Stimulated activated naive CD4-positive, alpha-beta T cell treated with Interleukin-2 at 50 U/mL for 16 hours (primary cell): ENCODE results near the gene GABRR3.
A peak's percentile ranks its signal among the peaks of the same experiment; 100 is the strongest.

ENCODE experiments used
- DNase-seq: peaks from one replicate; lab custom pipeline; 2025; lab: John Stamatoyannopoulos, UW

Gene GABRR3

DNA sequence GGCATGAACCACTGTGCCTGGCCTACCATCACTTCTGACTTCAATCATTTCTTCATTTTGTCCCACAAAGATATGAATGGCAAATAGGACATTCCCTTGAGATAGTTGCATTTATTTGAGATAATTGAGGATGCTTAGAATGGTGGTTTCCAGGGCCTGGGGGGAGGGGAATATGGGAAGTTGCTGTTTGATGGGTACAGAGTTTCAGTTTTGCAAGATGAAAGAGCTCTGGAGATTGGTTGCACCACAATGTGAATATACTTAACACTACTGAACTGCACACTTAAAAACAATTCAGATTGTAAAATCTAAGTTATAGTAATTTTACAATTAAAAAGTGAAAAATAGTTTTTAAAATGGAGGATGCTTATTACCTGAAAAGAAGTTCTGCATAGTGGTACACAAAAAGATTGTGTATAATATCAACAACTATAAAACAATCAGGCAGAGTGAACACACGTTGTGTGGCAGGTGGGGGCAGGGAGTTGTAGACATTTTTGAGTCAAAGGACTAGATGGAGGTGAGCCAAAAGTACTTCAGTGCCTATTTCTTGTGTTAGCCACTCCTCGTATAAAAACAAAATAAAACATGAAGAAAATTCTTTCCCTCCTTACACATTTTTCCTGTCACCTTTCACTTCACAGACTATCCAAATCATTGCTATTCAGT lies 44.4 kb downstream of the GABRR3 start:
- DNase-seq, result no peak

DNA sequence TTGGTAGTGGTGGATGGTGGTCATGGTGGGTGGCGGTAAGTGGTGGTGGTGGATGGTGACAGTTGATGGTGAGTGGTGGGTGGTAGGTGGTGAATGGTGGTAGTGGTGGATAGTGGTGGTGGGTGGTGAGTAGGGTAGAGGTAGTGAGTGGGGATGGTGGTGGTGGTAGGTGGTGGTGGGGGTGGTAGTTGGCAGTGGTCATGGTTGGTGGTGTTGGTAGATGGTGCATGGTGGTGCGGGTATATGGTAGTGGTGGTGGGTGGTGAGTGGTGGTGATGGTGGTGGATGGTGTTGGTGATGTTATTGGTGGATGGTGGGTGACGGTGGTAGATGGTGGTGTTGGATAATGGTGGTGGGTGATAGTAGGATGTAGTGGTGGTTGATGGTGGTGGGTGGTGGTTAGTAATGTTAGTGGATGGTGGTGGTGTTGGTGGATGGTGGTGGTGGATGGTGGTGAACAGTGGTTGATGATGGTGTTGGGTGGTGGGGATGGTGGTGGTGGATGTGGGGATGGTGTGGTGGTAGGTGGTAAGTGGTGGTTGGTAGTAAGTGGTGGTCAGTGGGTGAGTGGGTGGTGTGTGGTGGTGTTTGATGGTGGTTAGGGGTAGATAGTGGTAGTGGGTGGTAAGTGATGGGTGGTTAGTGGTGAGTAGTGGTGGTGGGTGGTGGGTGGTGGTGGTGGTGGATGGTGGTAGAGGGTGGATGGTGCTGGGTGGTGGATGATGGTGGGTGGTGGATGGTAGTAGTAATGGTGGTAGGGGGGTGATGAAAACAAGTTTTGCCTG lies 46.1 kb downstream of the GABRR3 start:
- DNase-seq, result no peak

DNA sequence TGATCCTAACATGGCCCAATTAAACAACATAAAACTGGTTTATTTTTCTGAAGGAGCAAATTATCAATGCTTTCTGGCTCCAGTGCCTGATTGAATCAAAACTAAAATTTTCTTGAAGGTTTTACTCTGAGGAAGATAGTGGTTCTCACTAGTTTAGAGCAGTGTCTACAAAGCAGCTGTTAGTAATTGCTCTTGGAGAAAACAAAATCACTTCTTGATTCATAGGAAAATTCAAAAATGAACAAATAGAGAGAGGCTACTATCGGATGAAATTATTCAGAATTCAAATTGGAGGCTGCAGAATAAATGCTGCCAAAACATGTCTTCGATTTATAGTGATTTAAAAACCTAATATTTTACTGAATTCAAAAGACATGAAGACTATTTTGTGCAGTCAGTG lies 47.8 kb downstream of the GABRR3 start:
- no peak for DNase-seq

DNA sequence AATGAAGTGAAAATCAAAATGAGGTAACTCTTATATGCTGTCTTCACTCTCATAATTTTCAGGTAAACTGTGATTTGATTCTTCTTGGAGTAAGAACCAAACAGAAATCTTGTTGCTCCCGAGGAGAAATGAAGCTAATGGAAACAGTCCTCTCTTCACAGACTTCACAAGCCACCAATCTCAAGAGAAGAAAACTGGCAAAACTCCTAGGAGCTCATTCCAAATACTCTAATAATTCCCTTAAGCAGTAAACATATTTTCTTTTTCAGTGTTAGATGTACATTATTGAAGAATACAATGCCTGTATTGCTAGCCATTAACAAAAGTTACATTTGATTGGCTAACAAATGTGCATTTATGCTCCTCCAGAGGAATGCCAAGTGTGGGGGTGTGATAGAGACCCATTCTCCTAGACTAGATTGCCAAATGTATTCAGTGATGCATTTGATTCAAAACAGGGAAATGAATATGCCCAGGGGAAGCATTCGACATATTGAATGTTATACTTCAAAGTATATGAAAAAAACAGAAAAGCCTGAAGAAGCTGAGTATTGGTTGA lies 51.1 kb downstream of the GABRR3 start:
- DNase-seq, result no peak

DNA sequence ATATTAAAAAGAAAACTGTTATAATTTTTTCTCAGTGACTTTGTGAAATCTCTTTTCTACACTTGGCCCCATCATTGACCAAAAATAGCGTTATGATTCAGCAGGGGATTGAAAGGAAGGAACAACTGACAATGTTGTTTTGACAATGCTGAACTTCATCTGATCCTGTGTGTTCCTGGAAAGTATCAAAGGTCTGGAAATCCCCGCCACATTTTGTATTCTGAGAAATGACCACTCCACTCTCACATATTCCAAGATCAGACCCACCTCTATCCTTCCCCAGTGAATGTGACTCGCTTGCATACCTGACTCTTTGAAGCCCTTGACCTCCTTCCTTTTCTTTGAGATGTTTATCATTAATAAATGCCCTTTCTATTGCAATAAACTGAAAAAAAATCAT lies 53.2 kb downstream of the GABRR3 start:
- no peak for DNase-seq

DNA sequence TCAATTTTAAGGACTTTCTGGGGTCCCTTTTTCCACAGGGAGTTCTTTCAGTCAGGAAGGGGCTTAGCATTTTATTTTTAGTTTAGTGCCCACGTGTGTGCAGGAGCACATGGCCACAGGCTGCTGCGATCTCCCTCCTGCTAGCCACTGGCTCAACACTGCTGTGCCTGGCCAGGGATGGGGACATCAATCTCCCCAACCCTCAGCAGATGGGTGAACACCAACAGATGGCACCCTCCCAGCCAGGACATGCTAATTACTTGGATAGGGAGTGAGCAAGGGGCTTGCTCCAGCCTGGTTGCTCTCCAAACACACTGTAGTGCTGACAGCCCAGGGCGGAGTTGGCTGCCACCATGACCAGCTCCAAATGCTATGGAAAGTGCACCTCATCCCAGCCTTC lies 55.5 kb downstream of the GABRR3 start:
- DNase-seq, result no peak

DNA sequence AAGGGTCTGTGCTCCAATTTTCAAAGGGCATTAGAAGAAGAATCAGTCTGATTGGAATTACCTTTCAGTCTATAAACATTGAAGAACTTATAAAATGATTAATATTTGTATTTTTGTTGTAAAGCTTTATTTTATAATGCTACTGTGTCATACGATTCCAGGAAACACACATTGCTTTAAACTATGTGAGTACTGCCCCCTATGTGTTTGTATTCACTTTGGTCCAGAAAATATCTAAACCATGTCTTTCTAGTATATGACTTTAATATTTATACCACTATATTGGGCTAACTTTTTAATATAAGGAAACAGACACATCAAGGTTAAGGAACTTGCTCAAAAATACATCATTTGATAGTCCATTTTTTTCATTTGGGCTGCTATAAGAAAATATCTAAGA lies 59.6 kb downstream of the GABRR3 start:
- DNase-seq, result no peak

DNA sequence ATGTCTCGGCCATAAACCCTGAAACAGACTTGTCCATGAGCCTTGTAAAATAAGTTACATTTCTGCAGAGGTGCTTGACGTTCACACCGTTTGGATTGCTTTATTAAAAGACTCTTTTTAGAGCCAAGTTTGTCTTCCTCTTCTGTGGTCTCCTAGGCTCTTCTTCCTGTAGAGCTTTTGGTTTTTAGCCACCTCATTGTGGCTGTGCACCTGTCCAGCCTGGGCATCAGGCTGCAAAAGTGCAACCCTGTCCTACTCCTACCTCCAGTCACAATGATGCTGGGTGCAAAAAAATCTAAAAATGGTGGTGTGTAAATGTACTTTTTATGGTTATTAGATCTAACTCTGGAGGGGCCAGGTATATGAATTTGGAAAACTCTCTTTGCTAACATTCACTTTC lies 60.1 kb downstream of the GABRR3 start:
- no peak for DNase-seq

DNA sequence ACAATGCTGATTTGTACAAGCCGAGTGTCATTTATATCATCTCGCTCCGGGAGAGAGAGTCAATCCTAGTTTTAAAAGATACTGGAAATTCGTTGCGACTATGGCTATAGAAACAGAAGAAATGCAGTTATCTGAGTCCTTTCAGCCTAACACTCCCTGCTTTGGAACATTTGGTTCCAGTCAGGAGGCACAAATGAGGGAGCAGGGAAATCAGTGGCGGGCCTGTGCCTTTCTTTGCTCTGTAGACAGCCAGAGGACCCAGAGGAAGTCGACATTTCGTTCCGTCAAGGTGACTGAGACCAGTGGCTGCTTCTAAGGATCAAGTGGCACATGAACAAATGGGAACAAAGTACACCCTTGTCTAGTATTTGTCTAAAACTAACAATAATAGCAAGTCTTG lies 62.1 kb downstream of the GABRR3 start:
- DNase-seq, result no peak

DNA sequence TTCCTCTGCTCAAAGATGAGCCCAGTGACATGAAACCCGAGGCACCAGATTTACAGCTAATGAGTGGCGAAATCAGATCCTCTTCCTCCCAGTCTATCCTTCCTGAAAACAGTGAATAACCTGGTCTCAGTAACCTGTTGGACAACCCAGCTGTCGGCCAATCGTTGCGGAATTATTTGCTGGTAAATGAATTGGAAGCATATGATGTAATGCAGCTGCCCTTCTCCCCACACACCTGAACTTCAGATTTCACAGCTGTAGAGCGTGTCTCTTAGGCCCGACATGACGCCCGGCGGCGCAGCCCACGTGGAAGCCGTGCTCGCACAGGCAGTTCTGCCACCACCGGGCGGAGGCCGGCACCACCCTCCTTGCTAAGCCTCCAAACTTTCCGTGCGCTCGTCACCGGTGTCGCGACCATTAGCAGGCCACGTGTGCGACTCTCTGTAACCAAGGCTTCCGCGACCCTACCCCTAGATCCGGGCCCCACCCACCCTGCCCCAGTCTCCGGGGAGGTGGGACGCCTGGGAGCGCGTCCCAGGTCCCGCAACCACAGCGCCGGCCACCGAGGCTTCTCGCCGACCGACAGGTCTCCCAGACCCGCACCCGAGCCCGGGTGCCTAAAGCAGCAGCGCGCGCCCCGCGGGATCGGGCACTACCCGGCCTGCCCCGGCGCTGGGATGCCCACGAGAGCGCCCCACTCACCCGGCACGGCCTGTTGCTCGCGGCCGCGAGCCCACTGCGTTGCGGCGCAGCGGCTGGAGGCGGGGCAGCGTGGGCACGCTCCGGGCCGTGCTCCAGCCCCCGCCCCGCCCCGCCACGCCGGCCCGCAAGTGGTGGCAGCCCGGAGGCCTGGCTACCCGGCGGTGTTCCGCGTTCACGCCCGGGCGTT lies 63.2 kb downstream of the GABRR3 start, which contains the start of gene RIOX2:
RIOX2 (minus strand) TSS at position 753 of the 889 bp plus-strand sequence. CDS start 4,838 bp downstream, outside the sequence.
- DNase-seq, result peak; percentile 81

DNA sequence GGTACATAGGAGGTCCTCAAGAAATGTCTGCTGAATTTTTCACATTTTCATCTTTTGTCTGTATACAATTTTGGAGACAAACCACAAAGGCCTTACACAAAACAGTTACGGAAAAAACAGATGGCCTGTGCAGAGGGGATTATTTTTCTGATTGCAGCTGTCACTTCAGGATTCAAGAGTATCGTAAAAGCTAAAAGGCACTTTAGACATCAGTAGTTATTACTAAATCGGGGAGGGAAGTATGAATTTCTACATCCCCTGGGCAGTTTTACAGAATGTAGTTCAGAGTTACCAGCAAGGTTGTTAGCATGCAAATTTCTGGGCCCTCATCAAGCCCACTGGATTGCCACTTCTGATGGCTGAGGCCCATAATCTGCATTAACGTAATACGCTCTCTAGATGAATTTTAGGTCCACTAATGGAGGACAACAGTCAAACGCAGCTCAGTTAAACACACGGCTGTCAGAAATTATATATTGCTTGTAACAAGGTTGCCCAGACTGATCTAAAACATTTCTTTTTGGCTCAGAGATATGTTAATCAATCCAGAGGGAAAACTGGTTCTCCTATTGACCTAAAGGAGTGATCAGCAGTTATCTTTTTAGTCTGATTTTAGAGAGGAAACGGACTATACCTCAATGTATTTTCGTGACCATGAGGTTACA lies 64.0 kb downstream of the GABRR3 start:
- no peak for DNase-seq

DNA sequence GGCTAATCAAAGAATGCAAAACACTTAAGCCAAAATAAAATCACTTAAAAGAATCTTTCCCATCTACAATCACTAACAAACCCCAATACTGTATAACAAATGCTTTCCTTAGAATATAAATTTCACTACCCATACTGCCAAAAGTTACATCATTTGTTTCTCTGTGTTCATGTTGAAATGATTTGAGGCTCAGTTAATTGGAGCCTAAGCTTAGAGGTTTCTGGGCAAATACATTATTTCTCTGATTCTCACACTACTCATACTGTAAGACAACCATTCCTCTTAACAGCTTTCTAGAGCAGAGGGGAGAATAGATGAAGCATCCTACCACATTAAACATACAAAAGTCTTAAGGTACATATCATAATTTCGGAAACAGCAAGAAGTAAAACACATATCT lies 65.0 kb downstream of the GABRR3 start:
- DNase-seq, result no peak

DNA sequence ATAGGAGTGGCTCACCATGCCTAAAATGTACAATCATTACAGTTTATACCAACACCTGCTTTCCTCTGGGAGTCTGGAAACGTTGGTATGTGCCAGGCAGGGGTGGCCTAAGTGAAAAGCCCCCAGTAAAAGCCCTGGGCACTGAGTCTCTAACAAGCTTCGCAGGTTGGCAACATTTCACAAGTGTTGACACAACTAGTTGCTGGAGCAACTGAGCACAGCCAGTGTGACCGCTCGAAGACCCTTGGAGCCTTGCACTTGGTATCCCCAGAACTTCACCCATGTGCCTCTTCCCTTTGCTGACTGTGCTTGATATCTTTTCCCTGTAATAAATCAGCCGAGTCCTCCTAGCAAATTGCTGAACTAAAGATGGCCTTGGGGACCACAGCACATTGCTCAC lies 65.6 kb downstream of the GABRR3 start:
- DNase-seq, result no peak

DNA sequence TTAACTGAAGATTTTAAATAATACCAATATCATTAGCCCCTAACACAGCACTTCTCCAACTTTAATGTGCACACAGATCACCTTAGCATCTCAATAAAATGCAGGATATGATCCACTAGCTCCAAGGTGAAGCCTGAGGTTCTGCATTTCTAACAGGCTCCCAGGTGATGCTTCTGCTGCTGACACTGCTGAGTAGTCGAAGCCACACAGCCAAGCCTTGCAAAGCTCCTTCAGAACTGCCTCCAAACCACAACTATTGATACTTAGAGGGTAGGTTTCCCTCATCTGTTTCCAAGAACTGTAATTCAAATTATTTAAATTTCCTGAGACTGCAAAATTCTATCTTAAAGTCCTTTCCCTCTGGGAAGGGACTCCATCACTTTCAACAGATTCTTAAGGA lies 66.7 kb downstream of the GABRR3 start:
- no peak for DNase-seq

DNA sequence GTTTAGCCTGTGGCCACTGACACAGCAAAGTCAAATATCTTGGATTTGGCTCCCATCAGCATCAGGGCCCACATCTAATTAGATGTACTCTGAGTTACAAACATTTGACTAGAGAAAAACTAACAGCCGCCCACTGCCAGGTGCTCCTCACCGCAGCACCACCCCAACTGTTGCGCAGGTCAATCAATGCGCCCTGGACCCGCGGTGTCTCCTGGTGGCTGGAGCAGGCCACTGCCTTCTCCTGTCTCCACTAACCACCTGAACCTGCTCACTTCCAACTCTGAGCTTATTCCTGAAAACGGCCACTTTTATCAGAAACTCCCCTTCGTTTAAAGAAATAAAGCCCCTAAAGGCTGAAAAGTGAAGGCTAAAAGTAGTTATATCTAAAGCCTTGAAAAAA lies 67.1 kb downstream of the GABRR3 start:
- DNase-seq, result no peak

DNA sequence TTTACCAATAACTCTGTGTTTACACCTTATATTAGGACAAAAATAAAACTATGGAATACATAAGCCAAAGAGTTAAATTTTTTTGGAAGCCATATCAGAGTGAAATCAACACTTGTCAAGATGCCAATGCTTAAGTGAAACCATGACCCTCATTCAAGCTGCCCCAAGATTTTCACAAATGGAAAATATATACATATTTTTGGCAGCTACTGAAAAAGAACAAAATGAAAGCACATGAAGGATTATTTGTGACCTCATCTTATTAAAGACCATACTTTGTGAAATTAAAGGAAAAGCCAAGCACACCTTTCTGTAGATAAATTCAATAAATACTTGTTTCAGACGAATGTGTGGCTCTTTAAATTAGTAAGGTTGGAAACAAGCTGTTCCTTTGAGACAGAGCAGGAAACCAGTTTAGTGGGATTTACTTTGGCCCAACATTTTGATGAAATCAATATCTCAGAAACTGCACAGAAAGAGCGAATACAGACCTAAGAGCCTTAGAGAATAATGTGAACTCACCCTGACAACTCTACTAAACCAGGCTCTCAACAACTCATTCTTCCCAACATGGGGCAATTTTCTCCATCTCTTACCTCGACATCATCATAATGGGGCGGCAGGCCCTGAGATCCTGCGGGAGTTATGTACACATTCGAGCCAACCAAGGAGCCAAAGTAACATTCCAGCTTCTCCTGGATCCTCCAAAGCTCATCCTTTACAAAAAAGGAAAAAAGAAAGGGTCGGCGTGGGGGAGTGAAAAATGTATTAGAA lies 73.9 kb downstream of the GABRR3 start:
- DNase-seq, result no peak

DNA sequence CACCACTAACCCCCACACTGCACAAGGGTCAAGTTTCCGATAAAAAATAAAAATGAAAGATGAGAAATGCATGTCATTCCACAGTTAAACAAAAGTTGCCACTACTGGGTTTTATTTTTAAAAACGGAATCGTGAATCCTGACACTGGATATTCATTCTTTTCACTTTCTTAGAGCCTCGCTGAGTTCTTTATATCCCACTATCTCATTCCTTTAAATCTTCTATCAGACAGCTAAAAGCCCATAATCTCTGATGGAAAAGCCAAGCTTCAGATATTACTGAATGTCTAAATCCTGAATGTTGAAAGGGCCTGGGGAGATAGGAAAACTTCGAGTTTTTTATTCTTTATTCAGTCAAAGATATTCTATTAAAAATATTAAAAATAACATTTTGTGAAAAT lies 74.6 kb downstream of the GABRR3 start:
- DNase-seq, result no peak

DNA sequence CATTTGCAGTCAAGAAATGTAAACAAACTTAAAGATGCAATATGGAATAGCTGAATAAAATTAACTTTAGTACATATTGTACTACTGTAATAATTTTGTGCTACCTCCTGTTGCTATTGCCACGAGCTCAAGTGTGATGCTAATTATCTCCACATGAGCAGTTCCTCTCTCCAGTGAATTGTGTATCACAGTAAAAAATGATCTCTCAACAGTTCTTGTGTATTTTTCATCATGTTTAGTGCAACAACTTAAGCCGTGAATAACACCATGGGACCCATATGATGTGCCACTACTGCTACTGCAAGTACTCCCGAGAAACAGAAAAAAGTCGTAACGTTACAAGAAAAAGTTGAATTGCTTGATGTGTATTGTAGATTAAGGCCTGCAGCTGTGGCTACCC lies 75.2 kb downstream of the GABRR3 start:
- DNase-seq, result no peak

DNA sequence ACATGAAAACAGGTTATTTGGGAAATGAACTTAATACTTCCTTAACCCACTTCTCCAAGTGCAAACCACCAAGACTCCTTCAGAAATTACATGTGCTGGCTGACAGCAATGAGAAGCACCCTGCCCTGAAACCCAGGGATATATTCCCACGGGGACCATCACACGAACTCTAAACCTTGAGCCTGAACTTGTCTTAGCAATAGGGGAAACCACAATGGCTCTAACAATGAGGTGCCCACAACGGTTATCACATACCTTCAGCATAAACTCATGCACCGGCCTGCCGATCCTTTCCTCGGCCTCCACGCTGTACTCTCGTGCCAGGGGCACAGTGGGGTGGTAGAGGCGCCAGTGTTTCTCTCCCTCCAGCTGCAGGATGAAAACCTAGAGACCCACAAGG lies 76.3 kb downstream of the GABRR3 start:
- no peak for DNase-seq

DNA sequence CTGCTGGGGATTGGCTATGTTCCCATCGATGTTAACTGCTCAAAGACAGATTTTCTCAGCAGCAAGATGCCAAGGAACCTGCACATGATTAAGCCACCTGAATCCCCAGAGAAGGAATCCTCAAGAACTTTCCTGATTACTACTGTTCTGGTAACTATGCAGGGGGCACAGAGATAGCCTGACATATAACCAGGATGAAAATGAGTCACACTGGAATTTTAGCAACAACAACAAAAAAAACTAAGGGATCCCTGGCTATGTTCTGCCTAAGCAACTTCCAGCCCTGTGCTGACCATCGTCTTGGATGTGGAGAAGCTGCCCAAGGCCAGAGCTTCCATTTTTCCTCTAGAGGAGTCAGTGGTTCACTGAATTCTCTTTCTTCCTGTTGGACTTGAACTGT lies 76.7 kb downstream of the GABRR3 start:
- no peak for DNase-seq
